Adrenal gland (tissue), 12 donors: Measurements from ENCODE around the gene CFAP45. TPM values are rescaled to one million over a fixed set of nuclear protein-coding genes. Genes with fewer than 3 reads are reported as not detected.

Experiments used
- DNase-seq, 7 donors: peaks; one replicate each; pipeline ENCODE4 v3.0.0-alpha.2; 2019 to 2020
- H3K27ac ChIP-seq, 5 donors: fragments of 200-600 bp; sonication (generic) in 4 of 5; 1 replicate in 3 of 5; 2 replicates in 2 of 5; pipeline versions ENCODE4 v1.5.1 to v1.8.0; 2016 to 2020; ENCODE audit warnings: mild to moderate bottlenecking in 1 of 5
- H3K27me3 ChIP-seq: fragments of 200-600 bp; 2 replicates; pipeline ENCODE4 v1.8.0; 2021
- H3K36me3 ChIP-seq, 2 donors: fragments of 200-600 bp; replicated peaks in 1 of 2; 1 replicate in 1 of 2; 2 replicates in 1 of 2; pipeline versions ENCODE4 v1.5.1 to v1.8.0; 2018 to 2022
- H3K4me1 ChIP-seq, 2 donors: fragments of 200-600 bp; replicated peaks in 1 of 2; 1 replicate in 1 of 2; 2 replicates in 1 of 2; pipeline versions ENCODE4 v1.5.1 to v1.8.0; 2018 to 2021
- H3K4me3 ChIP-seq, 4 donors: fragments of 200-600 bp; sonication (generic) in 3 of 4; one replicate each; pipeline ENCODE4 v1.5.1; 2016 to 2018
- H3K9me3 ChIP-seq, 3 donors: fragments of 200-600 bp; sonication (generic) in 1 of 3; replicated peaks in 1 of 3; 1 replicate in 2 of 3; 2 replicates in 1 of 3; pipeline versions ENCODE4 v1.5.1 to v1.8.0; 2016 to 2021
- POLR2A ChIP-seq, 2 donors: fragments of 450-650 bp; IDR thresholded peaks; one replicate each; pipeline ENCODE4 v1.6.1; 2017; ENCODE audit warnings: antibody characterized with exemption in 2 of 2, mild to moderate bottlenecking in 2 of 2, moderate library complexity in 1 of 2
- WGBS, 4 donors: extraction: QIAGEN DNeasy Blood & Tissue Kit in 2 of 4; methylation state at CpG; one replicate each; pipeline versions ENCODE4 v1.1.5 to v1.1.7; 2013 to 2017; 5-methylcytosine and 5-hydroxymethylcytosine counted together
- intact Hi-C, 2 donors: fragments of 100-400 bp; cut with DNase I; formaldehyde crosslinking; loops; one replicate each; pipeline versions ENCODE4 v1.14.1 to v1.15.0; 2022 to 2023
- polyA plus RNA-seq, 3 donors: library from polyadenylated mRNA; stranded (reverse); fragments of 200-250 nt in 2 of 3; fragments of 350-450 nt in 1 of 3; fragmentation: Illumina TruSeq in 1 of 3; extraction: RNeasy Lipid Tissue Mini Kit (QIAGEN cat#74804) in 1 of 3; gene quantifications; one replicate each; pipeline ENCODE4 v1.2.3, GENCODE V29; 2013 to 2014
- total RNA-seq, 9 donors: library from RNA; depleted of rRNA in 4 of 9; stranded (reverse); fragments of >200 nt in 4 of 9; fragments of 120-200 nt in 1 of 9; fragmentation: NEBNext Ultra II Directional in 1 of 9; extraction: Animal tissue kit (Norgen Biotek cat#: 25700) in 1 of 9; gene quantifications; one replicate each; pipeline versions ENCODE4 v1.1.0 to v1.2.4, GENCODE V29; 2013 to 2023
- TF ChIP-seq, protein P1 (sequence below), 6 experiments: fragments of 450-650 bp in 4 of 6; fragments of 200-600 bp in 2 of 6; sonication (generic) in 1 of 6; IDR thresholded peaks; 1 replicate in 5 of 6; 2 replicates in 1 of 6; pipeline versions ENCODE4 v1.5.1 to v1.8.0; 2016 to 2021; ENCODE audit warnings: antibody characterized with exemption in 6 of 6, mild to moderate bottlenecking in 2 of 6, moderate library complexity in 1 of 6
- donor health status: healthy with polysubstance abuse.
- donor health status: Bipolar disorder and iron deficiency.
- donor health status: DM: yes; HTN: yes; CAD: no.
- donor health status: DM: no; HTN: no; CAD: no.
- donor health status: DM: no; HTN: no; CAD: no.
- donor health status: DM: yes; HTN: yes; CAD: no.

CFAP45 gene
- total and polyA plus RNA-seq, 12 donors: 0.14 to 0.81 (median 0.35) TPM; not detected in 6

DNA sequence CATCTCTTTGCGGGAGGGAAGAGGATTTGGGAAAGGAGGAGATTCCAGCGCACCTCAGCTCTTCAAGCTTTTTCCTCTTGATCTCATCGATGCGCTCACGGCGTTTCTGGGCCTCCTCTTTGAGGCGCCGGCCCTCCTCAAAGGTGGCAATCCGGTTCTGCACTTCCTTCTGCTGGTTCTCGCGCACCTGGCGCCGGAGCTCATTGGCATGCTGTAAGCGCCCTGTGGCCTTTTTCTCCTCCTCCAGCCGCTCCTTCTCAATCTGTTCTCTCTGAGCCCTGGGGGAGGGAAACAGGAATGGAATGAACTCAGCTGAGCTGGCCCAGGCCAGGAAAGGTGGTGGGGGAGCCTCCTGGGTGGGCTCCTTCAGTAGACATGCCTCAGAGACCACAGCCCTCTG, 27.1 kb downstream of the CFAP45 start:
- Histone ChIP-seq H3K27ac (no peak overlapping the region), H3K36me3 (no peaks in the 10 kb centered on the region), H3K4me3 (no peak overlapping the region), H3K9me3 (no peaks in the 10 kb centered on the region), H3K27me3 (no peaks in the 10 kb centered on the region), H3K4me1 (no peaks in the 10 kb centered on the region)
- DNase-seq: no peak
- TF ChIP-seq, protein P1, sequence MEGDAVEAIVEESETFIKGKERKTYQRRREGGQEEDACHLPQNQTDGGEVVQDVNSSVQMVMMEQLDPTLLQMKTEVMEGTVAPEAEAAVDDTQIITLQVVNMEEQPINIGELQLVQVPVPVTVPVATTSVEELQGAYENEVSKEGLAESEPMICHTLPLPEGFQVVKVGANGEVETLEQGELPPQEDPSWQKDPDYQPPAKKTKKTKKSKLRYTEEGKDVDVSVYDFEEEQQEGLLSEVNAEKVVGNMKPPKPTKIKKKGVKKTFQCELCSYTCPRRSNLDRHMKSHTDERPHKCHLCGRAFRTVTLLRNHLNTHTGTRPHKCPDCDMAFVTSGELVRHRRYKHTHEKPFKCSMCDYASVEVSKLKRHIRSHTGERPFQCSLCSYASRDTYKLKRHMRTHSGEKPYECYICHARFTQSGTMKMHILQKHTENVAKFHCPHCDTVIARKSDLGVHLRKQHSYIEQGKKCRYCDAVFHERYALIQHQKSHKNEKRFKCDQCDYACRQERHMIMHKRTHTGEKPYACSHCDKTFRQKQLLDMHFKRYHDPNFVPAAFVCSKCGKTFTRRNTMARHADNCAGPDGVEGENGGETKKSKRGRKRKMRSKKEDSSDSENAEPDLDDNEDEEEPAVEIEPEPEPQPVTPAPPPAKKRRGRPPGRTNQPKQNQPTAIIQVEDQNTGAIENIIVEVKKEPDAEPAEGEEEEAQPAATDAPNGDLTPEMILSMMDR (IDR thresholded peaks at IDR 0.05): no peak
- no peak for TF ChIP-seq POLR2A (IDR thresholded peaks at IDR 0.05)
- 82 to 92% (median 85%) methylated on average over 14 to 15 of the region's 15 CpGs for WGBS, 4 donors
- intact Hi-C loops: no loop called here

DNA sequence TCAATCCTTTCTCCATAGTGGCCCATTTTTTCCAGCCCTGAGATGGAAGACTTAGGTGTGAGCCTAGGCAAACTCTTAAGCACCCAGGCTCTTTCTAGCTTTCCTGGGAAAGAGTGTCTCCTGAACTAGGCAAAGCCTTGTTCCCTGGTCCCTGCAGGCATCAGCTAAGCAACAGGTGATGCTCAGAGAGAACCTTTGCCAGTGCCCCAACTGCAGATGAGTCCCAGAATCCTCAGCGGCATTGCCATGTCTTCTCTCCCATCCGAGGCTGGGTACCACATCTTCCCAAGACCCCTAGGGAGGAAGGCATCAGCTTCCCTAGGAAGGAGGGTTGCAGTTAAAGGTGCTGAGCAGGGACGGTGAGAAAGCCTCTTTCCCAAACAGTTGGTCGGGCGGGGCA, 29.3 kb downstream of the CFAP45 start:
- Histone ChIP-seq H3K27me3 (no peaks in the 10 kb centered on the region), H3K27ac (no peak overlapping the region), H3K4me3 (no peak overlapping the region), H3K4me1 (no peaks in the 10 kb centered on the region), H3K36me3 (no peaks in the 10 kb centered on the region), H3K9me3 (no peaks in the 10 kb centered on the region)
- intact Hi-C loops: no loop called here
- DNase-seq: no peak
- 76 to 90% (median 82%) methylated on average over 5 of the region's 5 CpGs for WGBS, 4 donors
- TF ChIP-seq, protein P1 (IDR thresholded peaks at IDR 0.05): no peak
- TF ChIP-seq POLR2A (IDR thresholded peaks at IDR 0.05): no peak

DNA sequence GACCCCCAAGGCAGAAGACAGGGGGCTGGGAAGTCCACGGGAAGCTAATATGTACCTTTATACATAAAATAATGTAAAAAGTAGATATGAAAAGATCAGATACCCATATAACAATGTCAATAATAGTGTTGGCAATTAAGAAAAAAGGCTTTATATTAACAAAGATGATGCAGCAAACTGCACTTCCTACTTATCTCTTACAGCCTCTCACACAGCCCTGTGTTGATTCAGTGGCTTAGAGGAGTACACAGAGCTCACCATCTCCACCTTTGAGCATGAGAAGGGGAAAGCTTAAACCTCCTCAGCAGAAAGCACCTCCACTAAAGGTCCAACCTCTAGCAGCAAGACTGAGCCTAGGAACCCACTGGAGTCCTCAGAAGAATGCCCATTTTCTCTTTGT, 30.4 kb downstream of the CFAP45 start:
- TF ChIP-seq, protein P1 (IDR thresholded peaks at IDR 0.05): no peak
- no peak for TF ChIP-seq POLR2A (IDR thresholded peaks at IDR 0.05)
- no peaks in the 10 kb centered on the region for H3K36me3 ChIP-seq
- no peak for DNase-seq
- no peak overlapping the region for H3K27ac ChIP-seq
- H3K4me1 ChIP-seq: no peaks in the 10 kb centered on the region
- H3K27me3 ChIP-seq: no peaks in the 10 kb centered on the region
- WGBS, 4 donors: 56 to 71% (median 66%) methylated on average over 1 of the region's 1 CpG
- intact Hi-C loops: no loop called here
- H3K4me3 ChIP-seq: no peak overlapping the region
- H3K9me3 ChIP-seq: no peaks in the 10 kb centered on the region

DNA sequence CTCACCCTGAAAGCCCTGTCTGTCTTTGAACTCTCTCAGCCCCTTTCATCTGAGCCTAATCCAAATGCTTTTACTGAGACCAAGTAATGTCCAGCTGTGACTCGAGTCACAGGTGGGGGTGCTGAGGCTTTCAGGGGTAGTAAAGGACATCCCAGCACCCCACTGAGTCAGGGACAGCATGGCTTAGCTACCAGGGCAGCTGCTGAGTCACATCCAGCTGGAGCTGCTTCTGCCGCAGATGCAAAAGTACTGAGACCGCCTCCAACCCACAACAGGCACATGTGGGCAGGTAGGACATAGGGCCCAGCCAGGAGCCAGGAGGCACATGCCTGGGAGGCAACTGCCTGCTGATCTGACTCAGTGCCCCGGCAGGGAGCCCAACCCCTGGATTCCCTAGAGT, 30.8 kb downstream of the CFAP45 start:
- no peak overlapping the region for H3K4me3 ChIP-seq
- TF ChIP-seq, protein P1 (IDR thresholded peaks at IDR 0.05): no peak
- TF ChIP-seq POLR2A (IDR thresholded peaks at IDR 0.05): no peak
- no peaks in the 10 kb centered on the region for H3K9me3 ChIP-seq
- H3K27ac ChIP-seq: no peak overlapping the region
- intact Hi-C loops: no loop called here
- no peaks in the 10 kb centered on the region for H3K36me3 ChIP-seq
- no peaks in the 10 kb centered on the region for H3K4me1 ChIP-seq
- WGBS, 4 donors: 35 to 44% (median 41%) methylated on average over 3 to 4 of the region's 4 CpGs
- DNase-seq: peak in 5 of 7 donors; percentile 13 to 65 (median 27)
- no peaks in the 10 kb centered on the region for H3K27me3 ChIP-seq
